Measurements from ENCODE around the gene SRRM3. TPM values are rescaled to one million over a fixed set of nuclear protein-coding genes. Genes with fewer than 3 reads are reported as not detected.

The SRRM3 gene
- total and polyA plus RNA-seq, 9 of the 15 experiments (the other 6 are each of a cell fraction or from before 2014, with no cell fraction given) = 0.04 to 0.91 (median 0.46) TPM; not detected in 2

- no peak for TF ChIP-seq ZMIZ1 (IDR thresholded peaks at IDR 0.05; ENCODE audit: low read depth in 2 of 2, low read length in 2 of 2)
- no peak for TF ChIP-seq ZNF124 (CRISPR knock-in tag; IDR thresholded peaks at IDR 0.05)
- TF ChIP-seq SP2 (IDR thresholded peaks at IDR 0.05; ENCODE audit: extremely low read depth, low read depth, low read length, poor library complexity, severe bottlenecking) = no peak
- no peak for TF ChIP-seq ZNF75A (CRISPR knock-in tag; IDR thresholded peaks at IDR 0.05)
- no peak for TF ChIP-seq KAT2B (IDR thresholded peaks at IDR 0.05; ENCODE audit: low read depth, low read length)
- no peak for TF ChIP-seq YBX1 (IDR thresholded peaks at IDR 0.05)
- TF ChIP-seq KDM4B (IDR thresholded peaks at IDR 0.05; ENCODE audit: borderline replicate concordance in 2 of 2, low read depth in 1 of 2) = peak in 1 of 2 experiments; percentile 54; a peak in 1 of 4 replicates
- no peak for TF ChIP-seq ZNF668 (CRISPR knock-in tag; IDR thresholded peaks at IDR 0.05)
- peak; percentile 61 for TF ChIP-seq ZNF589 (CRISPR knock-in tag; IDR thresholded peaks at IDR 0.05; ENCODE audit: low read depth)
- TF ChIP-seq MYNN (IDR thresholded peaks at IDR 0.05) = 0 out of 2 replicates have a peak, but pooled peaks have one; percentile 55
- no peak for TF ChIP-seq MYNN (CRISPR knock-in tag; IDR thresholded peaks at IDR 0.05)
- TF ChIP-seq ZNF24 (IDR thresholded peaks at IDR 0.05) = no peak
- no peak for TF ChIP-seq CHD7 (IDR thresholded peaks at IDR 0.05; ENCODE audit: low read depth, low read length)
Measured at GRCh38 chr7:76166404-76167255, 35.1 kb upstream of the SRRM3 start (continued).

All from K562 (cell line).